K562 (cell line): ENCODE measurements around the gene SLC22A6. TPM values are rescaled to one million over a fixed set of nuclear protein-coding genes. Genes with fewer than 3 reads are reported as not detected.

Experiments used
- ATAC-seq: fragments of 200-7000 bp; cut with Tn5 transposase; 3 replicates; pipeline ENCODE4 v1.9.1; 2020; ENCODE audit warnings: moderate library complexity
- BruUV-seq: library from RNA; stranded (reverse); fragments of 400-500 nt; replicated peaks from 2 replicates; lab custom pipeline; 2021; lab: Mats Ljungman, UMichigan
- CTCF ChIA-PET: fragments of 300-600 bp; formaldehyde crosslinking; extraction: SDS; loops from one replicate; lab custom pipeline; 2021; ENCODE audit warnings: low intra/inter-chr PET ratio; lab: Yijun Ruan, JAX
- POLR2A ChIA-PET: fragments of 300-600, 350-650 bp; sonication (Branson Sonifier 250); formaldehyde crosslinking; extraction: SDS; loops from one replicate; lab custom pipeline; 2021; ENCODE audit warnings: antibody characterized with exemption, inconsistent platforms; lab: Yijun Ruan, JAX
- DNase-seq, 4 experiments: peaks; one replicate each; pipeline versions ENCODE4 v3.0.0 to v3.0.0-alpha.2; 2011 to 2018; ENCODE audit warnings: low spot score in 3 of 4, mixed read lengths in 3 of 4; ENCODE audit errors: extremely low read depth in 1 of 4
- FAIRE-seq: peaks from 2 replicates; lab custom pipeline; 2011; peaks lifted over from hg19 to GRCh38; lab: Jason Lieb, UNC
- H2AFZ ChIP-seq: 2 replicates; pipeline ENCODE4 v1.6.0; 2011; ENCODE audit warnings: low read depth, low read length, control low read depth, inconsistent platforms
- H3K27ac ChIP-seq: fragments of 200-600 bp; 3 replicates; pipeline ENCODE4 v1.8.0; 2011; ENCODE audit warnings: low read depth, mild to moderate bottlenecking, control low read depth, inconsistent platforms, low read length, moderate library complexity, mixed read lengths; ENCODE audit errors: extremely low read depth
- H3K27me3 ChIP-seq, 2 experiments: fragments of 300-600 bp in 1 of 2; 2 replicates in 1 of 2; 3 replicates in 1 of 2; pipeline versions ENCODE4 v1.6.0 to v1.8.0; 2011; ENCODE audit warnings: inconsistent platforms in 2 of 2, low read length in 2 of 2, mild to moderate bottlenecking in 1 of 2, mixed read lengths in 1 of 2, moderate library complexity in 1 of 2; ENCODE audit not compliant: control insufficient read depth in 2 of 2, insufficient read depth in 2 of 2
- H3K36me3 ChIP-seq: fragments of 300-600 bp; 3 replicates; pipeline ENCODE4 v1.8.0; 2011; ENCODE audit warnings: mild to moderate bottlenecking, low read length, inconsistent platforms; ENCODE audit not compliant: control insufficient read depth, insufficient read depth
- H3K4me1 ChIP-seq, 2 experiments: fragments of 200-600 bp in 1 of 2; replicated peaks in 1 of 2; 2 replicates in 1 of 2; 3 replicates in 1 of 2; pipeline versions ENCODE4 v1.5.1 to v1.8.0; 2011; ENCODE audit warnings: inconsistent platforms in 2 of 2, low read length in 2 of 2, mild to moderate bottlenecking in 1 of 2, mixed read lengths in 1 of 2, moderate library complexity in 1 of 2; ENCODE audit not compliant: control insufficient read depth in 2 of 2, insufficient read depth in 2 of 2
- H3K4me2 ChIP-seq: 2 replicates; pipeline ENCODE4 v1.6.1; 2011; ENCODE audit warnings: low read length, control low read depth, inconsistent platforms, mixed read lengths; ENCODE audit not compliant: insufficient read depth
- H3K4me3 ChIP-seq: fragments of 200-600 bp; sonication (generic), shearing (Covaris generic); 2 replicates; pipeline ENCODE4 v1.5.1; 2016; ENCODE audit warnings: control low read depth, inconsistent platforms
- H3K79me2 ChIP-seq: fragments of 200-600 bp; 3 replicates; pipeline ENCODE4 v1.8.0; 2011; ENCODE audit warnings: low read length, inconsistent platforms; ENCODE audit not compliant: control insufficient read depth, insufficient read depth
- H3K9ac ChIP-seq, 2 experiments: 2 replicates each; pipeline versions ENCODE4 v1.6.0 to v1.6.1; 2011; ENCODE audit warnings: low read depth in 2 of 2, low read length in 2 of 2, control low read depth in 1 of 2, inconsistent platforms in 1 of 2, mild to moderate bottlenecking in 1 of 2, mixed read lengths in 1 of 2; ENCODE audit not compliant: insufficient read depth in 1 of 2
- H3K9me1 ChIP-seq: one replicate; pipeline ENCODE4 v1.6.0; 2011; ENCODE audit warnings: inconsistent platforms, mild to moderate bottlenecking, low read length, moderate library complexity; ENCODE audit not compliant: control insufficient read depth, insufficient read depth
- H3K9me3 ChIP-seq: replicated peaks from 2 replicates; pipeline ENCODE4 v1.5.1; 2011; ENCODE audit warnings: low read depth, low read length, inconsistent platforms; ENCODE audit not compliant: control insufficient read depth, insufficient read depth
- H4K20me1 ChIP-seq: replicated peaks from 2 replicates; pipeline ENCODE4 v1.6.1; 2011; ENCODE audit warnings: low read length, inconsistent platforms, mixed read lengths; ENCODE audit not compliant: control insufficient read depth, insufficient read depth
- EHMT2 ChIP-seq: fragments of 450-650 bp; IDR thresholded peaks from 2 replicates; pipeline ENCODE4 v1.6.1; 2018; ENCODE audit warnings: antibody characterized with exemption
- HOMEZ ChIP-seq: fragments of 250-450 bp; sonication (Bioruptor Pico); IDR thresholded peaks from 2 replicates; pipeline ENCODE4 v1.4.0; 2020; ENCODE audit warnings: mild to moderate bottlenecking, moderate library complexity
- ILF3 ChIP-seq: fragments of 450-650 bp; IDR thresholded peaks from 2 replicates; pipeline ENCODE4 v1.6.1; 2018; ENCODE audit warnings: antibody characterized with exemption, mild to moderate bottlenecking, moderate library complexity, borderline replicate concordance
- MIER1 ChIP-seq: fragments of 450-650 bp; IDR thresholded peaks from 2 replicates; pipeline ENCODE4 v1.6.1; 2016; ENCODE audit warnings: antibody characterized with exemption, mild to moderate bottlenecking, low read depth
- RAD21 ChIP-seq, 2 experiments: fragments of 250-450 bp in 1 of 2; fragments of 450-650 bp in 1 of 2; sonication (Bioruptor Pico) in 1 of 2; formaldehyde crosslinking in 1 of 2; IDR thresholded peaks in 1 of 2; conservative IDR thresholded peaks in 1 of 2; 2 replicates each; pipeline versions ENCODE4 v1.4.0 to v1.8.0; 2020 to 2022; ENCODE audit warnings: mild to moderate bottlenecking in 2 of 2, moderate library complexity in 1 of 2
- REST ChIP-seq, 2 experiments: fragments of 450-650 bp; formaldehyde crosslinking in 1 of 2; IDR thresholded peaks; 2 replicates each; pipeline versions ENCODE4 v1.4.0 to v1.6.1; 2014 to 2020; ENCODE audit warnings: mild to moderate bottlenecking in 2 of 2, borderline replicate concordance in 1 of 2, low read depth in 1 of 2
- ZNF124 ChIP-seq: sonication (generic); formaldehyde crosslinking; IDR thresholded peaks from 2 replicates; pipeline ENCODE4 v1.8.1; 2022; ENCODE audit warnings: missing genetic modification reagents
- ZZZ3 ChIP-seq: fragments of 450-650 bp; IDR thresholded peaks from 2 replicates; pipeline ENCODE4 v1.6.1; 2016; ENCODE audit warnings: antibody characterized with exemption, mild to moderate bottlenecking, moderate library complexity
- WGBS: fragments of 100-300 bp; shearing (Covaris generic); methylation state at CpG from one replicate; pipeline ENCODE4 v1.1.6; 2016; ENCODE audit warnings: low coverage, mixed read lengths; ENCODE audit not compliant: insufficient coverage; ENCODE audit errors: missing lambda C conversion rate; 5-methylcytosine and 5-hydroxymethylcytosine counted together
- in situ Hi-C: fragments of 300-500 bp; cut with MboI; formaldehyde crosslinking; loops from 4 replicates; pipeline ENCODE4 v1.15.0; 2018; ENCODE audit warnings: inconsistent platforms, mixed read lengths
- intact Hi-C: fragments of 100-400 bp; cut with micrococcal nuclease; formaldehyde crosslinking; loops from 2 replicates; pipeline ENCODE4 v1.14.2; 2022
- polyA plus RNA-seq, 8 experiments: library from polyadenylated mRNA; depleted of rRNA in 4 of 8; stranded (reverse) in 5 of 8; unstranded in 3 of 8; fragments of >200 nt; fragmentation: Nextera tagmentation in 2 of 8; fragmentation: Illumina TruSeq in 1 of 8; extraction: Ambion mirVana in 2 of 8; extraction: Trizol in 1 of 8; gene quantifications; 2 replicates each; pipeline versions ENCODE4 v1.2.1 to v1.2.3, GENCODE V29; 2011 to 2014; ENCODE audit warnings: inconsistent platforms in 1 of 8, missing spikeins in 1 of 8
- total RNA-seq, 7 experiments: library from RNA; depleted of rRNA in 6 of 7; stranded (reverse); fragments of >200 nt in 6 of 7; fragmentation: Illumina TruSeq in 2 of 7; extraction: Trizol in 2 of 7; gene quantifications; 2 replicates each; pipeline versions ENCODE4 v1.2.1 to v1.2.3, GENCODE V29; 2011 to 2021; ENCODE audit warnings: low replicate concordance in 1 of 7
- TF ChIP-seq, protein P1 (sequence below): fragments of 450-650 bp; formaldehyde crosslinking; IDR thresholded peaks from 2 replicates; pipeline ENCODE4 v1.4.0; 2020; ENCODE audit warnings: mild to moderate bottlenecking, mixed read lengths

Gene SLC22A6
- total and polyA plus RNA-seq, 9 of the 15 experiments (the other 6 are each of a cell fraction or from before 2014, with no cell fraction given) = not detected

- Histone ChIP-seq H3K79me2 (no peaks in the 10 kb centered on the region), H3K27me3 (peaks cover 14 to 56% of the 10 kb centered on the region in 2 experiments), H3K27ac (no peak overlapping the region), H3K4me2 (no peak overlapping the region), H3K36me3 (no peaks in the 10 kb centered on the region), H3K9me3 (no peaks in the 10 kb centered on the region), H2AFZ (no peak overlapping the region), H3K9ac (no peak overlapping the region), H3K4me3 (no peak overlapping the region), H4K20me1 (0 out of 2 replicates have a peak, but pooled peaks cover 5% of the 10 kb centered on the region), H3K9me1 (peaks cover 2% of the 10 kb centered on the region), H3K4me1 (peaks cover 0 to 3% of the 10 kb centered on the region in 2 experiments; a peak in 1 of 5 replicates)
- FAIRE-seq = no peak
- intact Hi-C loops (no loop called here), in situ Hi-C loops (no loop called here)
- CTCF ChIA-PET = no interaction called here
- POLR2A ChIA-PET = no interaction called here
- DNase-seq = peak in 1 of 4 experiments; percentile 31
- no peak for ATAC-seq
- WGBS = 0% methylated on average over 1 of the region's 1 CpG
- no TSS peak for BruUV-seq
- TF ChIP-seq HOMEZ (CRISPR knock-in tag) = no peak
- peak; percentile 98 for TF ChIP-seq REST (IDR thresholded peaks at IDR 0.05; ENCODE audit: borderline replicate concordance)
- peak; percentile 90 for TF ChIP-seq REST (CRISPR knock-in tag; IDR thresholded peaks at IDR 0.05; ENCODE audit: low read depth)
- TF ChIP-seq, protein P1, sequence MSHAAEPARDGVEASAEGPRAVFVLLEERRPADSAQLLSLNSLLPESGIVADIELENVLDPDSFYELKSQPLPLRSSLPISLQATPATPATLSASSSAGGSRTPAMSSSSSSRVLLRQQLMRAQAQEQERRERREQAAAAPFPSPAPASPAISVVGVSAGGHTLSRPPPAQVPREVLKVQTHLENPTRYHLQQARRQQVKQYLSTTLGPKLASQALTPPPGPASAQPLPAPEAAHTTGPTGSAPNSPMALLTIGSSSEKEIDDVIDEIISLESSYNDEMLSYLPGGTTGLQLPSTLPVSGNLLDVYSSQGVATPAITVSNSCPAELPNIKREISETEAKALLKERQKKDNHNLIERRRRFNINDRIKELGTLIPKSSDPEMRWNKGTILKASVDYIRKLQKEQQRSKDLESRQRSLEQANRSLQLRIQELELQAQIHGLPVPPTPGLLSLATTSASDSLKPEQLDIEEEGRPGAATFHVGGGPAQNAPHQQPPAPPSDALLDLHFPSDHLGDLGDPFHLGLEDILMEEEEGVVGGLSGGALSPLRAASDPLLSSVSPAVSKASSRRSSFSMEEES (CRISPR knock-in tag) = no peak
- no peak for TF ChIP-seq ILF3
- no peak for TF ChIP-seq ZNF124 (CRISPR knock-in tag)
- TF ChIP-seq EHMT2 = peak; percentile 96
- TF ChIP-seq ZZZ3 = no peak
- peak; percentile 92 for TF ChIP-seq MIER1
- TF ChIP-seq RAD21 (CRISPR knock-in tag; conservative IDR thresholded peaks at IDR 0.05 in 1 of 2, IDR thresholded peaks at IDR 0.05 in 1 of 2) = no peak
Measured at GRCh38 chr11:62980133-62980760, 4.5 kb downstream of the SLC22A6 start.
